Spleen (tissue), 7 donors: ENCODE data around the gene DMD.

Experiments used
- POLR2A ChIP-seq, 3 donors: fragments of 450-650 bp; IDR thresholded peaks; one replicate each; pipeline ENCODE4 v1.5.1; 2017; ENCODE audit warnings: antibody characterized with exemption in 3 of 3, mild to moderate bottlenecking in 1 of 3
- POLR2AphosphoS5 ChIP-seq, 3 donors: sonication (generic); formaldehyde crosslinking; IDR thresholded peaks; one replicate each; pipeline ENCODE4 v1.5.1; 2017; ENCODE audit warnings: antibody characterized with exemption in 3 of 3
- TF ChIP-seq, protein P1 (sequence below), 11 experiments: fragments of 200-600 bp in 7 of 11; fragments of 450-650 bp in 4 of 11; sonication (generic) in 4 of 11; IDR thresholded peaks in 8 of 11; conservative IDR thresholded peaks in 3 of 11; 1 replicate in 7 of 11; 2 replicates in 4 of 11; pipeline versions ENCODE4 v1.4.0 to v1.8.0; 2016 to 2021; ENCODE audit warnings: antibody characterized with exemption in 11 of 11, inconsistent platforms in 4 of 11, mild to moderate bottlenecking in 1 of 11
- donor health status: DM: no; HTN: no; CAD: no; lungs with moderate emphysema.
- donor health status: DM: no; HTN: no; CAD: no.
- donor health status: DM: no; HTN: no; CAD: no.

DNA sequence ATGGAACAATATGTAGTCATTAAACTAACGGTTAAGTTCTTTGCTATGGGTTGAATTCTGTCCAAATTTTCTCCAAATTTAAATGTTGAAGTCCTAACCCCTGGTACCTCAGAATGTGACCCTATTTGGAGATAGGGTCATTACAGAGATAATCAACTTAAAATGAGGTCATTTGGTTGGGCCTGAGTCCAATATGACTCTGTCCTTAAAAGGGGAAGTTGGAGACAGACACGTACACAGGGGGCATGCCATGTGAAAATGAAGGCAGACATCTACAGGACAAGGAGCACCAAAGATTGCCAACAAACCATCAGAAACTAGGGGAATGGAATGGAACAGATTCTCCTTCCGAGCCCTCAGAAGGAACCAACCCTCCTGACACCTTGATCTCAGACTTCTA, 1647.6 kb downstream of the DMD start:
- TF ChIP-seq POLR2A (IDR thresholded peaks at IDR 0.05): no peak
- TF ChIP-seq, protein P1, sequence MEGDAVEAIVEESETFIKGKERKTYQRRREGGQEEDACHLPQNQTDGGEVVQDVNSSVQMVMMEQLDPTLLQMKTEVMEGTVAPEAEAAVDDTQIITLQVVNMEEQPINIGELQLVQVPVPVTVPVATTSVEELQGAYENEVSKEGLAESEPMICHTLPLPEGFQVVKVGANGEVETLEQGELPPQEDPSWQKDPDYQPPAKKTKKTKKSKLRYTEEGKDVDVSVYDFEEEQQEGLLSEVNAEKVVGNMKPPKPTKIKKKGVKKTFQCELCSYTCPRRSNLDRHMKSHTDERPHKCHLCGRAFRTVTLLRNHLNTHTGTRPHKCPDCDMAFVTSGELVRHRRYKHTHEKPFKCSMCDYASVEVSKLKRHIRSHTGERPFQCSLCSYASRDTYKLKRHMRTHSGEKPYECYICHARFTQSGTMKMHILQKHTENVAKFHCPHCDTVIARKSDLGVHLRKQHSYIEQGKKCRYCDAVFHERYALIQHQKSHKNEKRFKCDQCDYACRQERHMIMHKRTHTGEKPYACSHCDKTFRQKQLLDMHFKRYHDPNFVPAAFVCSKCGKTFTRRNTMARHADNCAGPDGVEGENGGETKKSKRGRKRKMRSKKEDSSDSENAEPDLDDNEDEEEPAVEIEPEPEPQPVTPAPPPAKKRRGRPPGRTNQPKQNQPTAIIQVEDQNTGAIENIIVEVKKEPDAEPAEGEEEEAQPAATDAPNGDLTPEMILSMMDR (IDR thresholded peaks at IDR 0.05 in 8 of 11, conservative IDR thresholded peaks at IDR 0.05 in 3 of 11): no peak
- TF ChIP-seq POLR2AphosphoS5 (IDR thresholded peaks at IDR 0.05): no peak
